SK-N-MC (cell line): ENCODE results near the gene CORO1C.

Experiments used
- DNase-seq: peaks from one replicate; pipeline ENCODE4 v3.0.0-alpha.2; 2011; ENCODE audit warnings: low read depth, low spot score
- H3K27ac ChIP-seq: fragments of 200-600 bp; sonication (generic); 2 replicates; pipeline ENCODE4 v1.5.1; 2016; ENCODE audit warnings: mixed run types
- H3K36me3 ChIP-seq: fragments of 200-600 bp; sonication (generic); 2 replicates; pipeline ENCODE4 v1.6.1; 2017; ENCODE audit warnings: antibody characterized with exemption, low read length, mixed read lengths; ENCODE audit not compliant: insufficient read depth
- H3K4me3 ChIP-seq: fragments of 200-600 bp; sonication (generic); 2 replicates; pipeline ENCODE4 v1.5.1; 2016
- H3K9ac ChIP-seq: fragments of 200-600 bp; sonication (generic); 2 replicates; pipeline ENCODE4 v1.8.0; 2017; ENCODE audit warnings: mixed run types, mixed read lengths; ENCODE audit not compliant: insufficient read length
- H3K9me3 ChIP-seq: fragments of 200-600 bp; sonication (generic); 2 replicates; pipeline ENCODE4 v1.6.1; 2017; ENCODE audit warnings: low read depth, mild to moderate bottlenecking, antibody characterized with exemption, low read length, moderate library complexity, mixed read lengths
- EZH2 ChIP-seq: fragments of 200-600 bp; sonication (generic); IDR thresholded peaks from one replicate; pipeline ENCODE4 v1.6.1; 2017; ENCODE audit warnings: antibody characterized with exemption
- FOXP2 ChIP-seq: optimal IDR thresholded peaks from 2 replicates; pipeline ENCODE3; 2011; ENCODE audit warnings: mild to moderate bottlenecking, moderate library complexity; ENCODE audit not compliant: insufficient read depth; ENCODE audit errors: extremely low read length, control extremely low read depth
- POLR2AphosphoS5 ChIP-seq: IDR thresholded peaks from 2 replicates; pipeline ENCODE4 v1.6.1; 2012; ENCODE audit warnings: mild to moderate bottlenecking, low read depth, low read length, borderline replicate concordance

CORO1C gene

GRCh38 chr12:108730365-108731104 lies 783 bp downstream of the CORO1C start:
- TF ChIP-seq POLR2AphosphoS5 = peak; percentile 15; the same call in 1 of the 2 replicates
- no peak for TF ChIP-seq EZH2
- H3K27ac ChIP-seq = peak overlapping the region; percentile 79
- peak overlapping the region; percentile 85 for H3K9ac ChIP-seq
- H3K36me3 ChIP-seq = peaks cover 8% of the 10 kb centered on the region
- H3K4me3 ChIP-seq = peak overlapping the region; percentile 94
- H3K9me3 ChIP-seq = no peaks in the 10 kb centered on the region
- DNase-seq = no peak

GRCh38 chr12:108729612-108730364 lies 1.5 kb downstream of the CORO1C start:
- H3K36me3 ChIP-seq = peaks cover 8% of the 10 kb centered on the region
- peak overlapping the region; percentile 79 for H3K27ac ChIP-seq
- no peaks in the 10 kb centered on the region for H3K9me3 ChIP-seq
- TF ChIP-seq FOXP2 = no peak
- no peak for TF ChIP-seq POLR2AphosphoS5
- no peak for TF ChIP-seq EZH2
- DNase-seq = no peak
- peak overlapping the region; percentile 85 for H3K9ac ChIP-seq
- peak overlapping the region; percentile 94 for H3K4me3 ChIP-seq

GRCh38 chr12:108728820-108729611 lies 2.3 kb downstream of the CORO1C start:
- Histone ChIP-seq H3K27ac (peak overlapping the region; percentile 79; the same call in 1 of the 2 replicates), H3K9me3 (no peaks in the 10 kb centered on the region), H3K9ac (peak overlapping the region; percentile 85), H3K4me3 (peak overlapping the region; percentile 94), H3K36me3 (peaks cover 8% of the 10 kb centered on the region)
- DNase-seq = no peak
- TF ChIP-seq POLR2AphosphoS5 (no peak), FOXP2 (no peak), EZH2 (no peak)

GRCh38 chr12:108727868-108728735 lies 3.2 kb downstream of the CORO1C start:
- TF ChIP-seq EZH2 = no peak
- TF ChIP-seq FOXP2 = no peak
- no peak for TF ChIP-seq POLR2AphosphoS5
- no peak overlapping the region for H3K27ac ChIP-seq
- no peaks in the 10 kb centered on the region for H3K9me3 ChIP-seq
- H3K4me3 ChIP-seq = peak overlapping the region; percentile 94
- DNase-seq = no peak
- peaks cover 8% of the 10 kb centered on the region for H3K36me3 ChIP-seq
- no peak overlapping the region for H3K9ac ChIP-seq

- TF ChIP-seq FOXP2 = no peak
- no peak for TF ChIP-seq EZH2
- no peak for TF ChIP-seq POLR2AphosphoS5
- Histone ChIP-seq H3K4me3 (no peak overlapping the region), H3K27ac (no peak overlapping the region), H3K9ac (no peak overlapping the region), H3K36me3 (peaks cover 8% of the 10 kb centered on the region), H3K9me3 (no peaks in the 10 kb centered on the region)
- no peak for DNase-seq
Observed at GRCh38 chr12:108727161-108727560, 4.2 kb downstream of the CORO1C start.

GRCh38 chr12:108724890-108725151 lies 6.5 kb downstream of the CORO1C start:
- no peaks in the 10 kb centered on the region for H3K9me3 ChIP-seq
- H3K4me3 ChIP-seq = no peak overlapping the region
- TF ChIP-seq POLR2AphosphoS5 (no peak), EZH2 (no peak), FOXP2 (no peak)
- H3K9ac ChIP-seq = no peak overlapping the region
- H3K27ac ChIP-seq = peak overlapping the region; percentile 61; the same call in 1 of the 2 replicates
- peaks cover 8% of the 10 kb centered on the region for H3K36me3 ChIP-seq
- no peak for DNase-seq

- Histone ChIP-seq H3K36me3 (peaks cover 8% of the 10 kb centered on the region), H3K9me3 (no peaks in the 10 kb centered on the region), H3K9ac (no peak overlapping the region), H3K4me3 (peak overlapping the region; percentile 6; the same call in 1 of the 2 replicates), H3K27ac (peak overlapping the region; percentile 61; the same call in 1 of the 2 replicates)
- DNase-seq = no peak
- TF ChIP-seq FOXP2 = no peak
- TF ChIP-seq EZH2 = no peak
- TF ChIP-seq POLR2AphosphoS5 = no peak
Observed at GRCh38 chr12:108724054-108724889, 7.0 kb downstream of the CORO1C start.
